Testis (tissue), 2 donors: ENCODE results near the gene XPNPEP1.

Experiments
- CTCF ChIP-seq, 3 experiments: fragments of 450-650 bp in 2 of 3; fragments of 200-600 bp in 1 of 3; sonication (generic) in 1 of 3; IDR thresholded peaks; one replicate each; pipeline ENCODE4 v1.5.1; 2016 to 2019; ENCODE audit warnings: antibody characterized with exemption in 3 of 3, mild to moderate bottlenecking in 2 of 3, moderate library complexity in 1 of 3
- POLR2A ChIP-seq: fragments of 450-650 bp; IDR thresholded peaks from one replicate; pipeline ENCODE4 v1.6.1; 2017; ENCODE audit warnings: antibody characterized with exemption, mild to moderate bottlenecking, moderate library complexity

GRCh38 chr10:109919220-109919619 is 4.1 kb downstream of the XPNPEP1 start:
- TF ChIP-seq CTCF (IDR thresholded peaks at IDR 0.05) (no peak), POLR2A (no peak)
